ENCODE measurements around the gene CLEC3A.
"Not testable (repeated sequence)": the region's sequence is repeated elsewhere in the genome, so short reads cannot be mapped to it uniquely, and the experiment has no call there.

Gene CLEC3A

DNA sequence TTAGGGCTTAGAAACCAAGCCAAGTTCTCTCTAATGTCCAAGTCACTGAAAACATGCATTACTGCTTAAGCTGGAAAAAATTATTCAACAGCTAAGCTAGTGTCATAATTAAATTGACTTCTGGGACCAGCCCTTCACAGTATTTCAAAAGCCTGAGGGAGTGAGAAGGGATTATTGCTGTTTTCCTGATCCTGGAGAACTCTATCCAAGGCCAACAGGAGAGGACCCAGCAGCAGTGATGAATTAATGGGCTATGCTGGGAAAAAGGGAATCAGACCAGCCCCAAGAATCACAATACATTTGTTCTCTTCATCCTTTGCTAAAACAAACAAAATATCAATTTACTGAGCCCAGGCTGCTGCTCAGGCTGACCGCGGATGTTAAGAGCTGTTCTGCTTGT is 34.5 kb upstream of the CLEC3A start:
- TF ChIP-seq, protein P1, sequence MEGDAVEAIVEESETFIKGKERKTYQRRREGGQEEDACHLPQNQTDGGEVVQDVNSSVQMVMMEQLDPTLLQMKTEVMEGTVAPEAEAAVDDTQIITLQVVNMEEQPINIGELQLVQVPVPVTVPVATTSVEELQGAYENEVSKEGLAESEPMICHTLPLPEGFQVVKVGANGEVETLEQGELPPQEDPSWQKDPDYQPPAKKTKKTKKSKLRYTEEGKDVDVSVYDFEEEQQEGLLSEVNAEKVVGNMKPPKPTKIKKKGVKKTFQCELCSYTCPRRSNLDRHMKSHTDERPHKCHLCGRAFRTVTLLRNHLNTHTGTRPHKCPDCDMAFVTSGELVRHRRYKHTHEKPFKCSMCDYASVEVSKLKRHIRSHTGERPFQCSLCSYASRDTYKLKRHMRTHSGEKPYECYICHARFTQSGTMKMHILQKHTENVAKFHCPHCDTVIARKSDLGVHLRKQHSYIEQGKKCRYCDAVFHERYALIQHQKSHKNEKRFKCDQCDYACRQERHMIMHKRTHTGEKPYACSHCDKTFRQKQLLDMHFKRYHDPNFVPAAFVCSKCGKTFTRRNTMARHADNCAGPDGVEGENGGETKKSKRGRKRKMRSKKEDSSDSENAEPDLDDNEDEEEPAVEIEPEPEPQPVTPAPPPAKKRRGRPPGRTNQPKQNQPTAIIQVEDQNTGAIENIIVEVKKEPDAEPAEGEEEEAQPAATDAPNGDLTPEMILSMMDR (IDR thresholded peaks at IDR 0.05; ENCODE audit: low read depth, low read length, missing control alignments), result no peak
- no peak for DNase-seq (ENCODE audit: low read depth)
- H3K4me3 ChIP-seq (ENCODE audit: low read depth, low read length), result no peak overlapping the region
- in situ Hi-C loops (cut with HindIII; ENCODE audit: low sequenced_read_pairs), result no loop called here

DNA sequence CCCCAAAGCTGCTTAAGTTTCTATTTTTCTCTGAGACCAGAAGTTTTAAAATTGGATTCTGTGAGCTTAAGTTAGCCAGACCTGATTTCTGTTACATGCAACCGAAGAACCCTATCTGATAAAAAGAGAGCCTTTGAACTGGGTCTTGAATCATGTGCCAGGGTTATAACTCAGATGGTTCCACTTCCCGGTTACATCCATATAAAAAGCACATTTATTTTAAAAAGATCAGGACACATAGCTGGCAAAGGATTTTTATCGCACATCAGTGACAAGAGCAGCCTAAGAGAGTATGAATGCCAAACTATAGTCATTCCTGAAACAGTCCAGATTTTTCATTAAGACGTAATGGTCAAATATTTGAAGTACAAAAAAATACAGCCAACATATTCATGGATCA is 32.5 kb upstream of the CLEC3A start:
- in situ Hi-C loops (cut with HindIII; ENCODE audit: low sequenced_read_pairs), result no loop called here
- H3K4me3 ChIP-seq (ENCODE audit: low read depth, low read length), result no peak overlapping the region
- DNase-seq (ENCODE audit: low read depth), result no peak
- TF ChIP-seq, protein P1 (IDR thresholded peaks at IDR 0.05; ENCODE audit: low read depth, low read length, missing control alignments), result no peak

DNA sequence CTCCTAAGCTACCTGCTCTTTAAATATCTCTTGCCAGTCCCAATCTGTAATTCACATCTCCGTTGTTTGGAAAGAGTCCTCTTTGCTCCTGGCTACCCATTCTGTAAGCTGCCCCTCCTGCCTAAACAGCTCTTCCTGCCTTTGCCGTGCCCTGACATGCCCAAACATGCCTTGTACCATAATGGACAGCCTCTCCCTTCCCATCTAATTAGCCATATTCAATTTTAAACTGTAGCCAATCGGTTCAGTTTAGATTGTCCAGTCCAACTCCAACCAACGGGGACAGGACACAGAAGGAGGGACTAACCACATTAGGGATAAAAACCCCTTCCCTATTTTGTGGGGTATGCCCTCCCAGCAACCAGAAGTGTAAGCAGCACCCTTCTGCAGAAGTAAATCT is 30.6 kb upstream of the CLEC3A start:
- in situ Hi-C loops (cut with HindIII; ENCODE audit: low sequenced_read_pairs), result no loop called here
- H3K4me3 ChIP-seq (ENCODE audit: low read depth, low read length), result no peak overlapping the region
- DNase-seq (ENCODE audit: low read depth), result no peak
- TF ChIP-seq, protein P1 (IDR thresholded peaks at IDR 0.05; ENCODE audit: low read depth, low read length, missing control alignments), result no peak

DNA sequence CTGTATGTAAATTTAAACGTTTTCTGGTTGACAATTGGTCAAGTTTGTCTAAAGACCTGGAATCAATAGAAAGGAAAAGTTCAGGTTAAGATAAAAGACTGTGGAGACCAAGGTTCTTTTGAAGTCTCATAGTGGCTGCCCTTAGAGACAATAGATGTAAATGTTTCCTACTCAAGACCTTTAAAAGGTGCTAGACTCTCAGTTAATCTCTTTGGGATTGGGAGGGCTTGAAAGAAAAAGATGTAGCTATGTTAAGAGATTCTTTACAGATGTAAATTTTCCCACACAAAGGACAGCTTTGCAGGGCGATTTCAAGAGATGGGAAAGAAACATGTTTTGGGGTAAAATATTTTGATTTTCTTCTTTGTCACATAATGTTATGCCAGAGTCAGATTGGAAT is 30.0 kb upstream of the CLEC3A start:
- in situ Hi-C loops (cut with HindIII; ENCODE audit: low sequenced_read_pairs); H3K4me3 ChIP-seq (ENCODE audit: low read depth, low read length); DNase-seq (ENCODE audit: low read depth): not testable (repeated sequence)

DNA sequence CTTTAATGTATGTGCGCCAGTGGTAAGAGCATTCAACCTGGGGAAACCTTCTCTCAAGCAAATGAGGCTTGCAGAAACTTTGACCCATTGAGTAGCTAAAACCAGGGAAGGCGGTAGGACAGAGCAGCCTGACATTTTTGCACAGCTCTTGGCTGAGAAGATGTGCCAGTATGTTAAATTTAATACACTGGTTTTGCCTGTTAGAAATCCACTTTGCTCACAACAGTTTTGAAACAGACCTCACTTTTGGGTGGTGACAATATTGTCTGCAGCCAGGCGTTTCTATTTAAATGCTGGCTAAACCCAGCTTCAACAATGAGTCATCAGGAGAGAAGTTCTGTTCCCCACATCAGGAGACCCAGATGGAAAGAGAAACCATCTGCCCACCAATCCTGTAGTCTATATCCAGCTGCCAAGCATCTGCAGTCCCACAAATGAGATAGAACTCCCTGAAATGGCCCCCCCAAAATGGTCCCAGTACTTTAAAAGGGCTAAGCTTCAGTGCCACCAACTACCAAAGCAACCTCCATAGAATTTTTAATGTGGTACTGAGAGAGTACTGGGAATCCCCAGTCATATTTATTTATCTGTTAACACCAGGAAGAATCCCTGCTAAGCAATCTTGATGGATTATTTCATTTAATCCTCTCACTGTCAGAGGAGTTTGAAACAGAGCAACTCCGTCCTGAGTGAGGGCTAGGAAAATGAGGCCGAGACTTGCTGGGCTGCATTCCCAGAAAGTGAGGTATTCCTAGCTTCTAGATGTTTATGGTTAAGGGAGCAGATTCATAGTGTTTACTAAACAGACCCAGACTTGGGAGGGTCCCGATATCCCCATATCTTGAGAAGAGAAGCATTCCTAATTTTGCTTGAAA is 29.0 kb upstream of the CLEC3A start:
- no peak overlapping the region for H3K4me3 ChIP-seq (ENCODE audit: low read depth, low read length)
- in situ Hi-C loops (cut with HindIII; ENCODE audit: low sequenced_read_pairs), result no loop called here
- TF ChIP-seq, protein P1 (IDR thresholded peaks at IDR 0.05; ENCODE audit: low read depth, low read length, missing control alignments), result no peak
- peak; percentile 28 for DNase-seq (ENCODE audit: low read depth)

DNA sequence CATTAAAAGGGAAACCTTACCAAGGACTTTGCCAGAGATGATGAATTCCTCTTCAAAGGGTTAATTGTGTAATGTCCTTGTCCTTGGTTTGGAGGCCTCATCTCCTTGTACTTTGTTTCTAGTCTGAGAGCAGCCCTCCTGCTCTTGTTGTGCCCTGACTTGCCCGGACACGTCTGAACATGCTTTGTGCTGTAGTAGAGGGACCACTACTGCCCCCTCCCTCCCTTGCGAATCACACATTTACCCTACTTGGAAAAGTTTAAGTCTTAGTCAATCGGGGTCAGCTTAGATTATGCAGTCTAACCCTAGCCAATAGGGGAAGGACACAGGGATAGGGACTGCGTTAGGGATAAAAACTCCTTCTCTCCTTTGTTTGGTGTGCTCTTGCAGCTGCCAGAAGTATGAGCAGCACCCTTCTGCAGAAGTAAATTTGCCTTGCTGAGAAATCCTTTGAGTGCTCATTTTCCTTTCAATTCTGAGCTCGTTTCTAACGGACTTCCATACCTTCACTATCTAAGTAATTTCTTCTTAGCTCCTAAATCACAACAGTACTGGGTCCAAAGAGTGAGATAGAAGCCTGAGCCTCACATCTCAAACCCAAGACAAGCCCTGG is 26.4 kb upstream of the CLEC3A start:
- no peak for DNase-seq (ENCODE audit: low read depth)
- TF ChIP-seq, protein P1 (IDR thresholded peaks at IDR 0.05; ENCODE audit: low read depth, low read length, missing control alignments), result no peak
- in situ Hi-C loops (cut with HindIII; ENCODE audit: low sequenced_read_pairs), result no loop called here
- no peak overlapping the region for H3K4me3 ChIP-seq (ENCODE audit: low read depth, low read length)

Data from astrocyte of the cerebellum (primary cell).